A549 (cell line): ENCODE data around the gene KLHDC1. TPM values are rescaled to one million over a fixed set of nuclear protein-coding genes. Genes with fewer than 3 reads are reported as not detected.

Experiments
- ATAC-seq, 2 experiments: fragments of 200-7000 bp in 1 of 2; fragments of >200 bp in 1 of 2; cut with Nextera tagmentation in 1 of 2; cut with Tn5 transposase in 1 of 2; 3 replicates each; pipeline versions ENCODE4 v1.8.0 to v1.9.1; 2018 to 2020; ENCODE audit warnings: mild to moderate bottlenecking in 1 of 2, moderate library complexity in 1 of 2
- CTCF ChIA-PET: fragments of 300-600 bp; sonication (Branson Sonifier 250); formaldehyde crosslinking; extraction: SDS; loops from one replicate; lab custom pipeline; 2021; ENCODE audit warnings: antibody characterized with exemption, inconsistent platforms; lab: Yijun Ruan, JAX
- POLR2A ChIA-PET: fragments of 350-600 bp; formaldehyde crosslinking; extraction: SDS; loops from one replicate; lab custom pipeline; 2021; ENCODE audit warnings: antibody characterized with exemption, inconsistent platforms; lab: Yijun Ruan, JAX
- DNase-seq, 2 experiments: peaks; one replicate each; pipeline versions ENCODE4 v3.0.0 to v3.0.0-alpha.2; 2011 to 2016; ENCODE audit warnings: low read depth in 1 of 2, low spot score in 1 of 2
- FAIRE-seq: peaks from 2 replicates; lab custom pipeline; 2011; peaks lifted over from hg19 to GRCh38; lab: Jason Lieb, UNC
- H3K27ac ChIP-seq, 2 experiments: fragments of >200 bp; sonication (Bioruptor Twin); formaldehyde crosslinking; 3 replicates each; pipeline ENCODE4 v1.5.1; 2016 to 2017
- H3K4me1 ChIP-seq: fragments of >200 bp; sonication (Bioruptor Twin); formaldehyde crosslinking; 3 replicates; pipeline ENCODE4 v1.6.1; 2016
- H3K4me2 ChIP-seq: fragments of >200 bp; sonication (Bioruptor Twin); formaldehyde crosslinking; 3 replicates; pipeline ENCODE4 v1.6.1; 2016
- H3K4me3 ChIP-seq: fragments of >200 bp; sonication (Bioruptor Twin); formaldehyde crosslinking; 3 replicates; pipeline ENCODE4 v1.5.1; 2016
- H3K9me3 ChIP-seq: fragments of >200 bp; sonication (Bioruptor Twin); formaldehyde crosslinking; 3 replicates; pipeline ENCODE4 v1.6.1; 2016
- ATOH8 ChIP-seq: fragments of 250-450 bp; sonication (Bioruptor Pico); IDR thresholded peaks from 2 replicates; pipeline ENCODE4 v1.5.0; 2020; ENCODE audit warnings: low read depth, mild to moderate bottlenecking, moderate library complexity
- CHD2 ChIP-seq: fragments of 150-350 bp; IDR thresholded peaks from 2 replicates; pipeline ENCODE4 v1.6.1; 2014; ENCODE audit warnings: low read length; ENCODE audit not compliant: partially characterized antibody
- E2F6 ChIP-seq: IDR thresholded peaks from 2 replicates; pipeline ENCODE4 v1.6.1; 2012; ENCODE audit warnings: low read depth, borderline replicate concordance
- HDAC2 ChIP-seq: fragments of 200-600 bp; sonication (generic); IDR thresholded peaks from 2 replicates; pipeline ENCODE4 v1.6.1; 2016
- HEYL ChIP-seq: fragments of 250-450 bp; sonication (Bioruptor Pico); IDR thresholded peaks from 2 replicates; pipeline ENCODE4 v1.8.0; 2021; ENCODE audit warnings: mild to moderate bottlenecking, moderate library complexity
- JUN ChIP-seq, 2 experiments: fragments of >200 bp; sonication (Bioruptor Twin); formaldehyde crosslinking; IDR thresholded peaks; 2 replicates in 1 of 2; 3 replicates in 1 of 2; pipeline ENCODE4 v1.6.1; 2016 to 2017
- NFE2L2 ChIP-seq: fragments of 150-350 bp; conservative IDR thresholded peaks from 2 replicates; pipeline ENCODE4 v1.6.1; 2014; ENCODE audit warnings: low read length
- NR3C1 ChIP-seq: fragments of >200 bp; sonication (Bioruptor Twin); formaldehyde crosslinking; IDR thresholded peaks from 3 replicates; pipeline ENCODE4 v1.6.1; 2017
- PHF8 ChIP-seq: fragments of 200-600 bp; sonication (generic); IDR thresholded peaks from 2 replicates; pipeline ENCODE4 v1.6.1; 2016; ENCODE audit warnings: low read depth, mild to moderate bottlenecking, antibody characterized with exemption, moderate library complexity, borderline replicate concordance
- POLR2A ChIP-seq: IDR thresholded peaks from 2 replicates; pipeline ENCODE4 v1.6.1; 2012; ENCODE audit warnings: mild to moderate bottlenecking, low read length
- POLR2AphosphoS2 ChIP-seq: conservative IDR thresholded peaks from 2 replicates; pipeline ENCODE4 v1.6.1; 2012; ENCODE audit warnings: low read length, improper control_type of control experiment, inconsistent platforms
- RAD21 ChIP-seq, 2 experiments: fragments of >200 bp in 1 of 2; sonication (Bioruptor Twin) in 1 of 2; formaldehyde crosslinking in 1 of 2; IDR thresholded peaks in 1 of 2; conservative IDR thresholded peaks in 1 of 2; 2 replicates in 1 of 2; 3 replicates in 1 of 2; pipeline ENCODE4 v1.6.1; 2012 to 2018; ENCODE audit warnings: inconsistent platforms in 1 of 2
- SMC3 ChIP-seq: fragments of >200 bp; sonication (Bioruptor Twin); formaldehyde crosslinking; IDR thresholded peaks from 3 replicates; pipeline ENCODE4 v1.6.1; 2018; ENCODE audit warnings: inconsistent platforms
- TFCP2L1 ChIP-seq: fragments of 250-450 bp; sonication (Bioruptor Pico); IDR thresholded peaks from 2 replicates; pipeline ENCODE4 v1.5.0; 2021; ENCODE audit warnings: mild to moderate bottlenecking
- WGBS: methylation state at CpG from one replicate; pipeline ENCODE4 v1.1.6; 2017; ENCODE audit errors: missing lambda C conversion rate; 5-methylcytosine and 5-hydroxymethylcytosine counted together
- polyA minus RNA-seq: library from RNA; depleted of rRNA, polyadenylated mRNA; stranded (reverse); fragments of >200 nt; gene quantifications from 2 replicates; pipeline ENCODE4 v1.2.3, GENCODE V29; 2011; rRNA and poly(A)+ RNA removed
- polyA plus RNA-seq, 4 experiments: library from polyadenylated mRNA; depleted of rRNA in 3 of 4; stranded (reverse); fragments of >200 nt; fragmentation: RNase III in 1 of 4; extraction: RNeasy Plus Mini Kit Qiagen cat#74134 plus additional on column Dnase treatment in 1 of 4; gene quantifications; 2 replicates in 3 of 4; 3 replicates in 1 of 4; pipeline ENCODE4 v1.2.3, GENCODE V29; 2011 to 2017
- TF ChIP-seq, protein P1 (sequence below): IDR thresholded peaks from 2 replicates; pipeline ENCODE4 v1.6.1; 2012
- TF ChIP-seq, protein P2 (sequence below): fragments of >200 bp; sonication (Bioruptor Twin); formaldehyde crosslinking; IDR thresholded peaks from 3 replicates; pipeline ENCODE4 v1.6.1; 2016
- TF ChIP-seq, protein P3 (sequence below): fragments of 450-650 bp; IDR thresholded peaks from 2 replicates; pipeline ENCODE4 v1.6.1; 2014; ENCODE audit warnings: antibody characterized with exemption

The KLHDC1 gene, protein sequence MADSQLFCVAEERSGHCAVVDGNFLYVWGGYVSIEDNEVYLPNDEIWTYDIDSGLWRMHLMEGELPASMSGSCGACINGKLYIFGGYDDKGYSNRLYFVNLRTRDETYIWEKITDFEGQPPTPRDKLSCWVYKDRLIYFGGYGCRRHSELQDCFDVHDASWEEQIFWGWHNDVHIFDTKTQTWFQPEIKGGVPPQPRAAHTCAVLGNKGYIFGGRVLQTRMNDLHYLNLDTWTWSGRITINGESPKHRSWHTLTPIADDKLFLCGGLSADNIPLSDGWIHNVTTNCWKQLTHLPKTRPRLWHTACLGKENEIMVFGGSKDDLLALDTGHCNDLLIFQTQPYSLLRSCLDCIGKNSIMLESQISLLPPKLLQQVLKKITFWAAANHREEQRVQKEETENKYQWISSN
- polyA plus RNA-seq (2011; rRNA removed) (0.70 and 0.74 TPM in 2 replicates), polyA plus RNA-seq (2017; fragmentation: RNase III; extraction: RNeasy Plus Mini Kit Qiagen cat#74134 plus additional on column Dnase treatment) (0.42 to 1.2 TPM (median 1.1 TPM) in 3 replicates), polyA minus RNA-seq (0.15 and 0.54 TPM in 2 replicates)
- 0.07 and 0.10 TPM in 2 replicates for polyA plus RNA-seq (2012; cell fraction: cytosol; rRNA removed)
- polyA plus RNA-seq (2012; cell fraction: nucleus; rRNA removed) = 0.07 and 0.18 TPM in 2 replicates

DNA sequence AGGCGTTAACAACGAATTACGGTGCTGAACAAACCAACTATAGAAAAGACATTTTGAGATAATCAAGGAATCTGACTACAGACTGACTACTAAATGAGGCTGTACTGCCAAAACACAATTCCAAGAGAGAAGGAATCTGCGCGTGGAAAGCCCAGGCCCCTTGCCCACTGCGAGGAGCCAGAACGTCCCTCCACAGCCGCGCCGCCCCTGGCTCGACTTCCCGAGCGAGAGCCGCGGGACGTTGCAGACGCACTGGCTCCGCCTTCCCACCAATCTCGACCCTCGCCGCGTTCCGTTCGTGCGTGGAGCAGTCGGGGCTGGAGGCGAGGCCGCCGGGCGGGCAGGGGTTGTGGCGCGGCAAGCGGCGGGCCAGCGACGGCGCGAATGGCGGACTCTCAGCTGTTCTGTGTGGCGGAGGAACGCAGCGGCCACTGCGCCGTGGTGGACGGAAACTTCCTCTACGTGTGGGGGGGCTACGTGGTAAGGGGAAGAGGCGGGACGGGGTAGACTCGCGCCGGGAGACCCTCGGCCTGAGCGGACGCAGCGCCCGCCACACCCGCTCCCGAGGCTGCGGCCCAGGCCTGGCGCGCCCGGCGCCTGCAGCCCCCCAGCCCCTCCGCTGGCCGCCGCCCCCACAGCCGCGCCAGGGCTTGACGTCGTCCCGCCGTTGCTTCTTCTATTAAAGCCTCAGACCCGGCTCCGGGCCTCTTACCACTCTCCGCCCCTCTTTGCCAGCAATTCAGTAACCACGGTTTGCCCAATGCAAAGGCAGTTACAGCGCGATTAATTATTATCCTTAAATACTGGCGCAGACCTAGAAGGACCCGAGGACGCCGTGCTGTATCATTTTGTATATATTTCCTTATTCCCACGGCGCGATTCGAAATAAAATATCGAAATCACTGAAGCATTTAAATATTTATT lies at the start of gene KLHDC1:
Gene KLHDC1 (plus strand): TSS at position 310 of the 924 bp plus-strand sequence. CDS start 75 bp downstream, at position 385.
- ATAC-seq = peak; percentile 76 to 80
- ChIA-PET POLR2A (interaction anchor here (4.4 kb wide), 1 partner anchor 75 kb away, joined by 39 read pairs; the partner anchor contains the start of gene KLHDC2), CTCF (interaction anchor here (1.1 to 1.4 kb wide), 2 partner anchors 159 to 161 kb away, joined by 3 to 4 read pairs; partner anchors contain the start of gene NEMF)
- DNase-seq = peak; percentile 49 to 78
- Histone ChIP-seq H3K27ac (peak within 1 kb of the TSS; percentile 71 to 90), H3K9me3 (no peaks in the 10 kb centered on the region), H3K4me2 (peak within 1 kb of the TSS; percentile 65), H3K4me3 (peak within 1 kb of the TSS; percentile 53), H3K4me1 (peaks cover 19% of the 10 kb centered on the region; the same call in 1 of the 3 replicates)
- no peak for FAIRE-seq
- peak; percentile 91 for TF ChIP-seq POLR2A
- no peak for TF ChIP-seq NFE2L2
- no peak for TF ChIP-seq HEYL
- no peak for TF ChIP-seq TFCP2L1 (CRISPR knock-in tag)
- TF ChIP-seq JUN (IDR thresholded peaks at IDR 0.05) = peak; percentile 44 to 67; a peak in 3 of 5 replicates
- TF ChIP-seq, protein P1, sequence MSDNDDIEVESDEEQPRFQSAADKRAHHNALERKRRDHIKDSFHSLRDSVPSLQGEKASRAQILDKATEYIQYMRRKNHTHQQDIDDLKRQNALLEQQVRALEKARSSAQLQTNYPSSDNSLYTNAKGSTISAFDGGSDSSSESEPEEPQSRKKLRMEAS = peak; percentile 91
- TF ChIP-seq SMC3 = no peak
- no peak for TF ChIP-seq NR3C1
- TF ChIP-seq PHF8 = peak; percentile 79; the same call in 1 of the 2 replicates
- no peak for TF ChIP-seq CHD2
- TF ChIP-seq, protein P2, sequence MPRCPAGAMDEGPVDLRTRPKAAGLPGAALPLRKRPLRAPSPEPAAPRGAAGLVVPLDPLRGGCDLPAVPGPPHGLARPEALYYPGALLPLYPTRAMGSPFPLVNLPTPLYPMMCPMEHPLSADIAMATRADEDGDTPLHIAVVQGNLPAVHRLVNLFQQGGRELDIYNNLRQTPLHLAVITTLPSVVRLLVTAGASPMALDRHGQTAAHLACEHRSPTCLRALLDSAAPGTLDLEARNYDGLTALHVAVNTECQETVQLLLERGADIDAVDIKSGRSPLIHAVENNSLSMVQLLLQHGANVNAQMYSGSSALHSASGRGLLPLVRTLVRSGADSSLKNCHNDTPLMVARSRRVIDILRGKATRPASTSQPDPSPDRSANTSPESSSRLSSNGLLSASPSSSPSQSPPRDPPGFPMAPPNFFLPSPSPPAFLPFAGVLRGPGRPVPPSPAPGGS = peak; percentile 57; the same call in 1 of the 3 replicates
- TF ChIP-seq E2F6 = peak; percentile 41; the same call in 1 of the 2 replicates
- WGBS = 4% methylated on average over 30 of the region's 88 CpGs

DNA sequence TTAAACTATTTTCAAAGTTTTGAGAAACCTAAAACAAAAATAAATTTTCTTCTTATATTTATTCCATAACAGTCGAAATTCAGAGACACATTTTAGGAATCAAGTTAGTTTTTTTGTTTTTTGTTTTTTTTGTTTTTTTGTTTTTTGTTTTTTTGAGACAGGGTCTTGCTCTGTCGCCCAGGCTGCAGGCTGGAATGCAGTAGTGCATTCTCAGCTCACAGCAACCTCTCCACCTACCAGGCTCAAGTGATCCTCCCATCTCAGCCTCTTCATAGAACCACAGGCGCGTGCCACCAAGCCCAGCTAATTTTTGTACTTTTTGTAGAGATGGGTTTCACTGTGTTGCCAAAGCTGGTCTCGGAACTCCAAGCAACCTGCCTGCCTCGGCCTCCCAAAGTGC lies 39.4 kb upstream of the KLHDC1 start:
- DNase-seq (no peak), ATAC-seq (no peak)
- H3K4me3 ChIP-seq = no peak overlapping the region
- TF ChIP-seq ATOH8 (no peak), PHF8 (no peak), RAD21 (conservative IDR thresholded peaks at IDR 0.05 in 1 of 2, IDR thresholded peaks at IDR 0.05 in 1 of 2) (no peak), HDAC2 (no peak), POLR2AphosphoS2 (no peak)
- TF ChIP-seq, protein P3, sequence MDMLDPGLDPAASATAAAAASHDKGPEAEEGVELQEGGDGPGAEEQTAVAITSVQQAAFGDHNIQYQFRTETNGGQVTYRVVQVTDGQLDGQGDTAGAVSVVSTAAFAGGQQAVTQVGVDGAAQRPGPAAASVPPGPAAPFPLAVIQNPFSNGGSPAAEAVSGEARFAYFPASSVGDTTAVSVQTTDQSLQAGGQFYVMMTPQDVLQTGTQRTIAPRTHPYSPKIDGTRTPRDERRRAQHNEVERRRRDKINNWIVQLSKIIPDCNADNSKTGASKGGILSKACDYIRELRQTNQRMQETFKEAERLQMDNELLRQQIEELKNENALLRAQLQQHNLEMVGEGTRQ = no peak
- TF ChIP-seq, all 56 proteins: peak for 0
- no peak overlapping the region for H3K4me2 ChIP-seq
- H3K27ac ChIP-seq = no peak overlapping the region
- ChIA-PET CTCF (no interaction called here), POLR2A (interaction anchor here (2.4 kb wide), 1 partner anchor 114 kb away, joined by 7 read pairs; the partner anchor contains the start of gene KLHDC2)
- peaks cover 9% of the 10 kb centered on the region; the same call in 1 of the 3 replicates for H3K4me1 ChIP-seq
- H3K9me3 ChIP-seq = no peaks in the 10 kb centered on the region
- no peak for FAIRE-seq
- 89% methylated on average over 6 of the region's 6 CpGs for WGBS
